Measurements from ENCODE around the gene ARSK. TPM values are rescaled to one million over a fixed set of nuclear protein-coding genes. Genes with fewer than 3 reads are reported as not detected.
"Not testable (repeated sequence)": the region's sequence is repeated elsewhere in the genome, so short reads cannot be mapped to it uniquely, and the experiment has no call there.

Gene ARSK
- total and polyA plus RNA-seq, 2 experiments from 2014 or later = 11.1 to 12.2 TPM

- no peak overlapping the region for H3K27ac ChIP-seq
- DNase-seq (ENCODE audit: low read depth in 1 of 2, low spot score in 1 of 2) = peak in 1 of 2 donors; percentile 45
Measured at GRCh38 chr5:95631991-95632675, 77.2 kb downstream of the ARSK start.

DNA sequence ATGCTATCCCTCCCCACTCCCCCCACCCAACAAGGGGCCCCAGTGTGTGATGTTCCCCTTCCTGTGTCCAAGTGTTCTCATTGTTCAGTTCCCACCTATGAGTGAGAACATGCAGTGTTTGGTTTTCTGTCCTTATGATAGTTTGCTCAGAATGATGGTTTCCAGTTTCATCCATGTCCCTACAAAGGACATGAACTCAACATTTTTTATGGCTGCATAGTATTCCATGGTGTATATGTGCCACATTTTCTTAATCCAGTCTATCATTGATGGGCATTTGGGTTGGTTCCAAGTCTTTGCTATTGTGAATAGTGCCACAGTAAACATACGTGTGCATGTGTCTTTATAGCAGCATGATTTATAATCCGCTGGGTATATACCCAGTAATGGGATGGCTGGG is 78.0 kb downstream of the ARSK start:
- H3K4me1 ChIP-seq (ENCODE audit: low read depth); H3K27me3 ChIP-seq; H3K36me3 ChIP-seq; H3K4me3 ChIP-seq; H3K27ac ChIP-seq; H3K9me3 ChIP-seq (ENCODE audit: low read depth); DNase-seq (ENCODE audit: low read depth in 1 of 2, low spot score in 1 of 2): not testable (repeated sequence)

More at GRCh38 chr5:95631991-95632675, 77.2 kb downstream of the ARSK start:
- no peaks in the 10 kb centered on the region for H3K27me3 ChIP-seq
- no peak overlapping the region for H3K4me3 ChIP-seq
- H3K9me3 ChIP-seq (ENCODE audit: low read depth) = no peaks in the 10 kb centered on the region
- no peaks in the 10 kb centered on the region for H3K36me3 ChIP-seq
- TF ChIP-seq, protein P1, sequence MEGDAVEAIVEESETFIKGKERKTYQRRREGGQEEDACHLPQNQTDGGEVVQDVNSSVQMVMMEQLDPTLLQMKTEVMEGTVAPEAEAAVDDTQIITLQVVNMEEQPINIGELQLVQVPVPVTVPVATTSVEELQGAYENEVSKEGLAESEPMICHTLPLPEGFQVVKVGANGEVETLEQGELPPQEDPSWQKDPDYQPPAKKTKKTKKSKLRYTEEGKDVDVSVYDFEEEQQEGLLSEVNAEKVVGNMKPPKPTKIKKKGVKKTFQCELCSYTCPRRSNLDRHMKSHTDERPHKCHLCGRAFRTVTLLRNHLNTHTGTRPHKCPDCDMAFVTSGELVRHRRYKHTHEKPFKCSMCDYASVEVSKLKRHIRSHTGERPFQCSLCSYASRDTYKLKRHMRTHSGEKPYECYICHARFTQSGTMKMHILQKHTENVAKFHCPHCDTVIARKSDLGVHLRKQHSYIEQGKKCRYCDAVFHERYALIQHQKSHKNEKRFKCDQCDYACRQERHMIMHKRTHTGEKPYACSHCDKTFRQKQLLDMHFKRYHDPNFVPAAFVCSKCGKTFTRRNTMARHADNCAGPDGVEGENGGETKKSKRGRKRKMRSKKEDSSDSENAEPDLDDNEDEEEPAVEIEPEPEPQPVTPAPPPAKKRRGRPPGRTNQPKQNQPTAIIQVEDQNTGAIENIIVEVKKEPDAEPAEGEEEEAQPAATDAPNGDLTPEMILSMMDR (IDR thresholded peaks at IDR 0.05; ENCODE audit: low read depth, low read length) = no peak
- H3K4me1 ChIP-seq (ENCODE audit: low read depth) = no peaks in the 10 kb centered on the region

GRCh38 chr5:95633671-95634070 is 78.8 kb downstream of the ARSK start:
- Histone ChIP-seq H3K27me3 (no peaks in the 10 kb centered on the region), H3K9me3 (ENCODE audit: low read depth) (no peaks in the 10 kb centered on the region), H3K4me3 (no peak overlapping the region), H3K27ac (no peak overlapping the region), H3K36me3 (no peaks in the 10 kb centered on the region), H3K4me1 (ENCODE audit: low read depth) (no peaks in the 10 kb centered on the region)
- TF ChIP-seq, protein P1 (IDR thresholded peaks at IDR 0.05; ENCODE audit: low read depth, low read length) = no peak
- DNase-seq (ENCODE audit: low read depth in 1 of 2, low spot score in 1 of 2) = no peak

- Histone ChIP-seq H3K36me3 (no peaks in the 10 kb centered on the region), H3K4me1 (ENCODE audit: low read depth) (no peaks in the 10 kb centered on the region), H3K27me3 (no peaks in the 10 kb centered on the region), H3K4me3 (no peak overlapping the region), H3K9me3 (ENCODE audit: low read depth) (no peaks in the 10 kb centered on the region), H3K27ac (no peak overlapping the region)
- no peak for DNase-seq (ENCODE audit: low read depth in 1 of 2, low spot score in 1 of 2)
- TF ChIP-seq, protein P1 (IDR thresholded peaks at IDR 0.05; ENCODE audit: low read depth, low read length) = no peak
Measured at GRCh38 chr5:95634081-95634480, 79.2 kb downstream of the ARSK start.

GRCh38 chr5:95638632-95639031 is 83.7 kb downstream of the ARSK start:
- H3K27me3 ChIP-seq = no peaks in the 10 kb centered on the region
- TF ChIP-seq, protein P1 (IDR thresholded peaks at IDR 0.05; ENCODE audit: low read depth, low read length) = no peak
- H3K36me3 ChIP-seq = no peaks in the 10 kb centered on the region
- no peak overlapping the region for H3K4me3 ChIP-seq
- no peaks in the 10 kb centered on the region for H3K4me1 ChIP-seq (ENCODE audit: low read depth)
- H3K27ac ChIP-seq = no peak overlapping the region
- peak in 1 of 2 donors; percentile 24 for DNase-seq (ENCODE audit: low read depth in 1 of 2, low spot score in 1 of 2)
- H3K9me3 ChIP-seq (ENCODE audit: low read depth) = no peaks in the 10 kb centered on the region

GRCh38 chr5:95641741-95642220 is 86.9 kb downstream of the ARSK start:
- no peak overlapping the region for H3K27ac ChIP-seq
- no peaks in the 10 kb centered on the region for H3K9me3 ChIP-seq (ENCODE audit: low read depth)
- H3K36me3 ChIP-seq = no peaks in the 10 kb centered on the region
- H3K27me3 ChIP-seq = no peaks in the 10 kb centered on the region
- H3K4me1 ChIP-seq (ENCODE audit: low read depth) = no peaks in the 10 kb centered on the region
- TF ChIP-seq, protein P1 (IDR thresholded peaks at IDR 0.05; ENCODE audit: low read depth, low read length) = no peak
- DNase-seq (ENCODE audit: low read depth in 1 of 2, low spot score in 1 of 2) = peak in 1 of 2 donors; percentile 82
- H3K4me3 ChIP-seq = no peak overlapping the region
